Ishikawa (cell line): ENCODE results near the gene DCANP1.

Source experiments
- EP300 ChIP-seq: IDR thresholded peaks from 2 replicates; pipeline ENCODE4 v1.6.1; 2012; ENCODE audit warnings: borderline replicate concordance
- TAF1 ChIP-seq: IDR thresholded peaks from 2 replicates; pipeline ENCODE4 v1.6.1; 2012; ENCODE audit warnings: low read depth, mild to moderate bottlenecking
- TCF12 ChIP-seq: IDR thresholded peaks from 2 replicates; pipeline ENCODE4 v1.6.1; 2012; ENCODE audit warnings: low read depth
- YY1 ChIP-seq: IDR thresholded peaks from 2 replicates; pipeline ENCODE4 v1.6.1; 2012; ENCODE audit warnings: low read depth
- TF ChIP-seq, protein P1 (sequence below): IDR thresholded peaks from 2 replicates; pipeline ENCODE4 v1.6.1; 2012
- TF ChIP-seq, protein P2 (sequence below): IDR thresholded peaks from 2 replicates; pipeline ENCODE4 v1.6.1; 2012
- TF ChIP-seq, protein P3 (sequence below): IDR thresholded peaks from 2 replicates; pipeline ENCODE4 v1.6.1; 2012; ENCODE audit warnings: low read depth, mild to moderate bottlenecking

DNA sequence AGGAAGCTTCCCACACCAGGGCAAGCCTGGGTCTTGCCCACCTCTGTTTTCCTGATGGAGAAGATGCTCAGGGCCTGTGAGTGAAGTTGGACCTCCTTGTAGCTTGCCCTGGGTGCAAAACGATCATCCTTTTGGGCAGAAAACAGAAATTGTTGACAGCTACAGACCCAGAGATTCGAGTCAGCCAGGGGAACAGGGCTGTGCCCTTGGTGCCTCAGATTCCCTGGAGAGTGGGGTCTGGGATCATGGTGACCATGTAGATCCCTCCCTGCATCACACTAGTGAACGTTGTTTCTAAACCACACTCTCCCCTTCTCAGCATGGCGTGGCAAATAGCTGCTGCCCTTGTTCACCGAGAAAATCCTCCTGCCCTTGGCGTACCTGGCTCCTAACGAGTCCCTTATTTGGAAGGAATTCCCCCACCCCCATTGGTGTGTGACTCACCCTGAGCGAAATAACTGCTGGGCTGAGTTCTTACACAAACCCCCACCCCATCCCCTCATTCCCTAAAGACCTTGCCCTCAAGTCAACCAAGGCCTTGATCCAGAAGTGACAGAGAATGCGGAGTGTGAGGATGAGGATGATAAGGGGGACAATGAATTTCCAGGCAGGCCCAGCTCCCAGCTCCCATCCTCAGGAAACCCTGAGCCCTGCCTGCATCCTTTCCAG, 1.1 kb upstream of the DCANP1 start:
- no peak for TF ChIP-seq EP300
- TF ChIP-seq TCF12, result no peak
- TF ChIP-seq, protein P1, sequence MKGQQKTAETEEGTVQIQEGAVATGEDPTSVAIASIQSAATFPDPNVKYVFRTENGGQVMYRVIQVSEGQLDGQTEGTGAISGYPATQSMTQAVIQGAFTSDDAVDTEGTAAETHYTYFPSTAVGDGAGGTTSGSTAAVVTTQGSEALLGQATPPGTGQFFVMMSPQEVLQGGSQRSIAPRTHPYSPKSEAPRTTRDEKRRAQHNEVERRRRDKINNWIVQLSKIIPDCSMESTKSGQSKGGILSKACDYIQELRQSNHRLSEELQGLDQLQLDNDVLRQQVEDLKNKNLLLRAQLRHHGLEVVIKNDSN, result no peak
- TF ChIP-seq, protein P2, sequence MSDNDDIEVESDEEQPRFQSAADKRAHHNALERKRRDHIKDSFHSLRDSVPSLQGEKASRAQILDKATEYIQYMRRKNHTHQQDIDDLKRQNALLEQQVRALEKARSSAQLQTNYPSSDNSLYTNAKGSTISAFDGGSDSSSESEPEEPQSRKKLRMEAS, result no peak
- TF ChIP-seq, protein P3, sequence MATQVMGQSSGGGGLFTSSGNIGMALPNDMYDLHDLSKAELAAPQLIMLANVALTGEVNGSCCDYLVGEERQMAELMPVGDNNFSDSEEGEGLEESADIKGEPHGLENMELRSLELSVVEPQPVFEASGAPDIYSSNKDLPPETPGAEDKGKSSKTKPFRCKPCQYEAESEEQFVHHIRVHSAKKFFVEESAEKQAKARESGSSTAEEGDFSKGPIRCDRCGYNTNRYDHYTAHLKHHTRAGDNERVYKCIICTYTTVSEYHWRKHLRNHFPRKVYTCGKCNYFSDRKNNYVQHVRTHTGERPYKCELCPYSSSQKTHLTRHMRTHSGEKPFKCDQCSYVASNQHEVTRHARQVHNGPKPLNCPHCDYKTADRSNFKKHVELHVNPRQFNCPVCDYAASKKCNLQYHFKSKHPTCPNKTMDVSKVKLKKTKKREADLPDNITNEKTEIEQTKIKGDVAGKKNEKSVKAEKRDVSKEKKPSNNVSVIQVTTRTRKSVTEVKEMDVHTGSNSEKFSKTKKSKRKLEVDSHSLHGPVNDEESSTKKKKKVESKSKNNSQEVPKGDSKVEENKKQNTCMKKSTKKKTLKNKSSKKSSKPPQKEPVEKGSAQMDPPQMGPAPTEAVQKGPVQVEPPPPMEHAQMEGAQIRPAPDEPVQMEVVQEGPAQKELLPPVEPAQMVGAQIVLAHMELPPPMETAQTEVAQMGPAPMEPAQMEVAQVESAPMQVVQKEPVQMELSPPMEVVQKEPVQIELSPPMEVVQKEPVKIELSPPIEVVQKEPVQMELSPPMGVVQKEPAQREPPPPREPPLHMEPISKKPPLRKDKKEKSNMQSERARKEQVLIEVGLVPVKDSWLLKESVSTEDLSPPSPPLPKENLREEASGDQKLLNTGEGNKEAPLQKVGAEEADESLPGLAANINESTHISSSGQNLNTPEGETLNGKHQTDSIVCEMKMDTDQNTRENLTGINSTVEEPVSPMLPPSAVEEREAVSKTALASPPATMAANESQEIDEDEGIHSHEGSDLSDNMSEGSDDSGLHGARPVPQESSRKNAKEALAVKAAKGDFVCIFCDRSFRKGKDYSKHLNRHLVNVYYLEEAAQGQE, result no peak
- TF ChIP-seq YY1, result no peak
- TF ChIP-seq TAF1, result no peak
